Colonic mucosa (tissue), 4 donors: Measurements from ENCODE around the gene FHIT. TPM values are rescaled to one million over a fixed set of nuclear protein-coding genes. Genes with fewer than 3 reads are reported as not detected.
"Not testable (repeated sequence)": the region's sequence is repeated elsewhere in the genome, so short reads cannot be mapped to it uniquely, and the experiment has no call there.

ENCODE experiments used
- DNase-seq: peaks from one replicate; pipeline ENCODE4 v3.0.0-alpha.2; 2020
- H3K27ac ChIP-seq: fragments of 200-600 bp; one replicate; pipeline ENCODE4 v1.8.0; 2021
- H3K27me3 ChIP-seq: fragments of 200-600 bp; one replicate; pipeline ENCODE4 v1.8.0; 2021
- H3K36me3 ChIP-seq: fragments of 200-600 bp; one replicate; pipeline ENCODE4 v1.8.0; 2021
- H3K4me1 ChIP-seq: fragments of 200-600 bp; one replicate; pipeline ENCODE4 v1.8.0; 2021; ENCODE audit warnings: mild to moderate bottlenecking
- H3K4me3 ChIP-seq: fragments of 200-600 bp; one replicate; pipeline ENCODE4 v1.8.0; 2021
- H3K9ac ChIP-seq, 2 donors: one replicate each; pipeline ENCODE4 v1.7.0; 2013; ENCODE audit warnings: control low read depth in 2 of 2, low read depth in 2 of 2, low read length in 2 of 2
- H3K9me3 ChIP-seq: fragments of 200-600 bp; one replicate; pipeline ENCODE4 v1.8.0; 2021
- intact Hi-C: fragments of 100-400 bp; cut with DNase I; formaldehyde crosslinking; loops from one replicate; pipeline ENCODE4 v1.14.1; 2022
- total RNA-seq, 2 donors: library from RNA; stranded (reverse); fragmentation: NEBNext Ultra II Directional in 1 of 2; extraction: Animal tissue kit (Norgen Biotek cat#: 25700) in 1 of 2; gene quantifications; one replicate each; pipeline ENCODE4 v1.2.1, GENCODE V29; 2021
- TF ChIP-seq, protein P1 (sequence below): fragments of 200-600 bp; IDR thresholded peaks from one replicate; pipeline ENCODE4 v1.8.0; 2022; ENCODE audit warnings: antibody characterized with exemption, mild to moderate bottlenecking
- donor health status: healthy.
- donor health status: DM: no; HTN: no; CAD: no.
- donor health status: DM: no; HTN: no; CAD: no.

The FHIT gene
- total RNA-seq, 2 donors from 2014 or later: 7.7 to 9.4 TPM

DNA sequence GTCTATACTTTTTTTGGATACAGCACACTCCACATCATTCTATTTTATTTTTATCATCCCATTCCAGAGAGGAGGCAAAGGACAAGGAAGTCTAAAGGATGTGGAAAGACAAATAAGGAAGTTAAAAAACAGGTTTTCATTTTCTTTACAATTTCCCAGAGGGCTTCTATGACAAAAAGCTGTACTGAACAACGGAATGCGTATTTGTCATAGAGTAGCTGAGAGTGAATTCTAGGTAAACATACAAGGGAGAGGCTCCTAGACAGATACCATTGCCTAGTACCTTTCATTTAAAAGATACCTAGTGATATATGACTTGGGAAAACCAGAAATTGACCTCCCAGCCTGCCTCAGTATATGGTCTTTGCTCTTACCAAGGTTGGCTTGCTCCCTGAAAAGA, 341.7 kb downstream of the FHIT start:
- Histone ChIP-seq H3K36me3 (no peaks in the 10 kb centered on the region), H3K4me1 (no peaks in the 10 kb centered on the region), H3K4me3 (no peak overlapping the region), H3K27me3 (no peaks in the 10 kb centered on the region), H3K27ac (no peak overlapping the region), H3K9me3 (no peaks in the 10 kb centered on the region), H3K9ac (no peak overlapping the region)
- DNase-seq: no peak
- intact Hi-C loops: no loop called here
- TF ChIP-seq, protein P1, sequence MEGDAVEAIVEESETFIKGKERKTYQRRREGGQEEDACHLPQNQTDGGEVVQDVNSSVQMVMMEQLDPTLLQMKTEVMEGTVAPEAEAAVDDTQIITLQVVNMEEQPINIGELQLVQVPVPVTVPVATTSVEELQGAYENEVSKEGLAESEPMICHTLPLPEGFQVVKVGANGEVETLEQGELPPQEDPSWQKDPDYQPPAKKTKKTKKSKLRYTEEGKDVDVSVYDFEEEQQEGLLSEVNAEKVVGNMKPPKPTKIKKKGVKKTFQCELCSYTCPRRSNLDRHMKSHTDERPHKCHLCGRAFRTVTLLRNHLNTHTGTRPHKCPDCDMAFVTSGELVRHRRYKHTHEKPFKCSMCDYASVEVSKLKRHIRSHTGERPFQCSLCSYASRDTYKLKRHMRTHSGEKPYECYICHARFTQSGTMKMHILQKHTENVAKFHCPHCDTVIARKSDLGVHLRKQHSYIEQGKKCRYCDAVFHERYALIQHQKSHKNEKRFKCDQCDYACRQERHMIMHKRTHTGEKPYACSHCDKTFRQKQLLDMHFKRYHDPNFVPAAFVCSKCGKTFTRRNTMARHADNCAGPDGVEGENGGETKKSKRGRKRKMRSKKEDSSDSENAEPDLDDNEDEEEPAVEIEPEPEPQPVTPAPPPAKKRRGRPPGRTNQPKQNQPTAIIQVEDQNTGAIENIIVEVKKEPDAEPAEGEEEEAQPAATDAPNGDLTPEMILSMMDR: no peak

GRCh38 chr3:60906283-60906682, 345.0 kb downstream of the FHIT start:
- intact Hi-C loops: no loop called here

DNA sequence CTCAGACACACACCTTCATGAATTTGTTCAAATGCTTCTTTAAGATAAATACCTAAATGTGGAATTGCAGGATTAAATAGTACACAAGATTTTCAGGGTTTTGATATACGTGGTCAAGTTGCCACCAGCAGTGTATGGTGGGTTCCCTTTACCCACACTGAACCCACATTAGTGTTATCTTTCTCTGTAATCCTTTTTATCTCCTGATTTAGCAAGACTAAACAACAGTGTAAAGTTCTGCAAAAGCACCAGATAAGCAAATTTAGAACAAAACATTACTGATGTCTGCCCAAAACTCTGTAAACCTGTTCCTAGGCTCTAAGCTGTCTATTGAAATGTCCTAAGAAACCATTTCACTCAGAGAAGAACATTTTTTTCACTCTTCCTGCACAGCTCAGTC, 352.9 kb downstream of the FHIT start:
- Histone ChIP-seq H3K36me3 (no peaks in the 10 kb centered on the region), H3K27me3 (no peaks in the 10 kb centered on the region), H3K4me1 (no peaks in the 10 kb centered on the region), H3K9ac (no peak overlapping the region), H3K4me3 (no peak overlapping the region), H3K9me3 (no peaks in the 10 kb centered on the region), H3K27ac (no peak overlapping the region)
- DNase-seq: no peak
- intact Hi-C loops: no loop called here
- TF ChIP-seq, protein P1: no peak

More at GRCh38 chr3:60906283-60906682, 345.0 kb downstream of the FHIT start:
- Histone ChIP-seq H3K27me3 (no peaks in the 10 kb centered on the region), H3K9ac (no peak overlapping the region), H3K36me3 (no peaks in the 10 kb centered on the region), H3K4me3 (no peak overlapping the region), H3K27ac (no peak overlapping the region), H3K9me3 (no peaks in the 10 kb centered on the region), H3K4me1 (no peaks in the 10 kb centered on the region)
- DNase-seq: no peak
- TF ChIP-seq, protein P1: no peak

GRCh38 chr3:60893946-60894345, 357.3 kb downstream of the FHIT start:
- TF ChIP-seq, protein P1: no peak
- no peaks in the 10 kb centered on the region for H3K9me3 ChIP-seq
- intact Hi-C loops: no loop called here

DNA sequence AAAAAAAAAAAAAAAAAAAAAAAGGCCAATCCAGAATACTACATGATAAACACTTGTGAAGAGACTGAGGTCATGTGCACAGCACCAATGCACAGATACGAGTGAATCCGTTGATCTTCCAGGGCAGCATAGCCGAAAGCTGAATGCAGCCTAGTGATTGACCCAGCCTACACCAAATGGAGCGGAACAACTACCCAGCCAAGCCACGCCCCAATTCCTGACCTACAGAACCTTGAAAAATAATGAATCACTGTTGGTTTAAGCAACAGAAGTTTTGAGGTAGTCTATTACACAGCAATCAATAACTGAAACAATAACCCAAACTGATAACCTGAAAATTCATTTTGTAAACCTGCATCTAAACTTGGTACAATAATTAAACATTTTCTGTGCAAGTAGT, 361.0 kb downstream of the FHIT start:
- no peak for DNase-seq
- TF ChIP-seq, protein P1: no peak

More at GRCh38 chr3:60893946-60894345, 357.3 kb downstream of the FHIT start:
- Histone ChIP-seq H3K4me3 (no peak overlapping the region), H3K27me3 (no peaks in the 10 kb centered on the region), H3K4me1 (no peaks in the 10 kb centered on the region), H3K27ac (no peak overlapping the region), H3K36me3 (no peaks in the 10 kb centered on the region), H3K9ac (no peak overlapping the region)
- no peak for DNase-seq

GRCh38 chr3:60888952-60889351, 362.3 kb downstream of the FHIT start:
- intact Hi-C loops, DNase-seq, H3K9ac ChIP-seq, H3K4me3 ChIP-seq, H3K27ac ChIP-seq, H3K36me3 ChIP-seq, H3K27me3 ChIP-seq, H3K4me1 ChIP-seq, H3K9me3 ChIP-seq: not testable (repeated sequence)

More for the DNA sequence above, 361.0 kb downstream of the FHIT start:
- no peak overlapping the region for H3K27ac ChIP-seq
- H3K9ac ChIP-seq: no peak overlapping the region
- no peak overlapping the region for H3K4me3 ChIP-seq
- intact Hi-C loops: no loop called here
- H3K27me3 ChIP-seq: no peaks in the 10 kb centered on the region
- no peaks in the 10 kb centered on the region for H3K36me3 ChIP-seq
- H3K9me3 ChIP-seq: no peaks in the 10 kb centered on the region
- no peaks in the 10 kb centered on the region for H3K4me1 ChIP-seq
